ENCODE results near the gene CIROP.

The CIROP gene

GRCh38 chr14:23125933-23126524, 21.2 kb upstream of the CIROP start:
- no peaks in the 10 kb centered on the region for H3F3A ChIP-seq (ENCODE audit: insufficient read depth, low read length)
- no peaks in the 10 kb centered on the region; the same call in 1 of the 2 replicates for H3K27me3 ChIP-seq (ENCODE audit: insufficient read depth, low read length)
- H3K79me2 ChIP-seq (ENCODE audit: insufficient read depth, low read length), result no peaks in the 10 kb centered on the region
- H3K4me2 ChIP-seq (ENCODE audit: low read length), result no peak overlapping the region
- H3K4me3 ChIP-seq (ENCODE audit: low read depth, low read length, poor library complexity, severe bottlenecking), result no peak overlapping the region
- no peaks in the 10 kb centered on the region for H3K9me3 ChIP-seq (ENCODE audit: low read length)
- TF ChIP-seq CTCF (IDR thresholded peaks at IDR 0.05; ENCODE audit: low read length) (no peak), EZH2 (IDR thresholded peaks at IDR 0.05; ENCODE audit: borderline replicate concordance, low read length) (no peak)
- no peaks in the 10 kb centered on the region for H3K36me3 ChIP-seq (ENCODE audit: insufficient read depth, low read length)
- no peaks in the 10 kb centered on the region for H4K20me1 ChIP-seq (ENCODE audit: insufficient read depth, low read length)
- H3K9me2 ChIP-seq (ENCODE audit: low read depth, low read length), result no peaks in the 10 kb centered on the region
- H2AFZ ChIP-seq (ENCODE audit: low read length), result no peak overlapping the region
- no peak overlapping the region for H3K9ac ChIP-seq (ENCODE audit: low read length)
- peaks cover 3% of the 10 kb centered on the region for H3K4me1 ChIP-seq (ENCODE audit: insufficient read depth, low read length, severe bottlenecking)
- no peak overlapping the region for H3K27ac ChIP-seq (ENCODE audit: low read depth, low read length, poor library complexity, severe bottlenecking)

GRCh38 chr14:23125011-23125410, 20.2 kb upstream of the CIROP start:
- Histone ChIP-seq H3K9me2 (ENCODE audit: low read depth, low read length) (no peaks in the 10 kb centered on the region), H3K27me3 (ENCODE audit: insufficient read depth, low read length) (no peaks in the 10 kb centered on the region; the same call in 1 of the 2 replicates), H3K9me3 (ENCODE audit: low read length) (no peaks in the 10 kb centered on the region), H3F3A (ENCODE audit: insufficient read depth, low read length) (no peaks in the 10 kb centered on the region), H3K4me2 (ENCODE audit: low read length) (no peak overlapping the region), H3K4me3 (ENCODE audit: low read depth, low read length, poor library complexity, severe bottlenecking) (no peak overlapping the region), H4K20me1 (ENCODE audit: insufficient read depth, low read length) (no peaks in the 10 kb centered on the region), H3K27ac (ENCODE audit: low read depth, low read length, poor library complexity, severe bottlenecking) (no peak overlapping the region), H3K4me1 (ENCODE audit: insufficient read depth, low read length, severe bottlenecking) (peaks cover 13% of the 10 kb centered on the region), H3K79me2 (ENCODE audit: insufficient read depth, low read length) (no peaks in the 10 kb centered on the region), H3K9ac (ENCODE audit: low read length) (no peak overlapping the region), H2AFZ (ENCODE audit: low read length) (no peak overlapping the region), H3K36me3 (ENCODE audit: insufficient read depth, low read length) (no peaks in the 10 kb centered on the region)
- TF ChIP-seq CTCF (IDR thresholded peaks at IDR 0.05; ENCODE audit: low read length) (no peak), EZH2 (IDR thresholded peaks at IDR 0.05; ENCODE audit: borderline replicate concordance, low read length) (no peak)

- no peak overlapping the region for H3K27ac ChIP-seq (ENCODE audit: low read depth, low read length, poor library complexity, severe bottlenecking)
- no peaks in the 10 kb centered on the region for H3K9me2 ChIP-seq (ENCODE audit: low read depth, low read length)
- H3K79me2 ChIP-seq (ENCODE audit: insufficient read depth, low read length), result no peaks in the 10 kb centered on the region
- TF ChIP-seq EZH2 (IDR thresholded peaks at IDR 0.05; ENCODE audit: borderline replicate concordance, low read length) (no peak), CTCF (IDR thresholded peaks at IDR 0.05; ENCODE audit: low read length) (no peak)
- H3K4me1 ChIP-seq (ENCODE audit: insufficient read depth, low read length, severe bottlenecking), result peaks cover 19% of the 10 kb centered on the region
- H3K36me3 ChIP-seq (ENCODE audit: insufficient read depth, low read length), result no peaks in the 10 kb centered on the region
- H2AFZ ChIP-seq (ENCODE audit: low read length), result no peak overlapping the region
- no peaks in the 10 kb centered on the region for H4K20me1 ChIP-seq (ENCODE audit: insufficient read depth, low read length)
- no peaks in the 10 kb centered on the region; the same call in 1 of the 2 replicates for H3K27me3 ChIP-seq (ENCODE audit: insufficient read depth, low read length)
- no peak overlapping the region for H3K4me3 ChIP-seq (ENCODE audit: low read depth, low read length, poor library complexity, severe bottlenecking)
- H3K4me2 ChIP-seq (ENCODE audit: low read length), result no peak overlapping the region
- no peaks in the 10 kb centered on the region for H3K9me3 ChIP-seq (ENCODE audit: low read length)
- no peak overlapping the region for H3K9ac ChIP-seq (ENCODE audit: low read length)
- no peaks in the 10 kb centered on the region for H3F3A ChIP-seq (ENCODE audit: insufficient read depth, low read length)
Observed at GRCh38 chr14:23124337-23124954, 19.7 kb upstream of the CIROP start.

Data from OCI-LY1 (cell line).